Stromal cell of bone marrow (primary cell): ENCODE data around the gene KATNB1.

Experiments used
- DNase-seq: peaks from one replicate; pipeline ENCODE4 v3.0.0-alpha.2; 2012; ENCODE audit warnings: low read depth

Gene KATNB1

GRCh38 chr16:57757883-57758282, 22.3 kb downstream of the KATNB1 start:
- DNase-seq: no peak

DNA sequence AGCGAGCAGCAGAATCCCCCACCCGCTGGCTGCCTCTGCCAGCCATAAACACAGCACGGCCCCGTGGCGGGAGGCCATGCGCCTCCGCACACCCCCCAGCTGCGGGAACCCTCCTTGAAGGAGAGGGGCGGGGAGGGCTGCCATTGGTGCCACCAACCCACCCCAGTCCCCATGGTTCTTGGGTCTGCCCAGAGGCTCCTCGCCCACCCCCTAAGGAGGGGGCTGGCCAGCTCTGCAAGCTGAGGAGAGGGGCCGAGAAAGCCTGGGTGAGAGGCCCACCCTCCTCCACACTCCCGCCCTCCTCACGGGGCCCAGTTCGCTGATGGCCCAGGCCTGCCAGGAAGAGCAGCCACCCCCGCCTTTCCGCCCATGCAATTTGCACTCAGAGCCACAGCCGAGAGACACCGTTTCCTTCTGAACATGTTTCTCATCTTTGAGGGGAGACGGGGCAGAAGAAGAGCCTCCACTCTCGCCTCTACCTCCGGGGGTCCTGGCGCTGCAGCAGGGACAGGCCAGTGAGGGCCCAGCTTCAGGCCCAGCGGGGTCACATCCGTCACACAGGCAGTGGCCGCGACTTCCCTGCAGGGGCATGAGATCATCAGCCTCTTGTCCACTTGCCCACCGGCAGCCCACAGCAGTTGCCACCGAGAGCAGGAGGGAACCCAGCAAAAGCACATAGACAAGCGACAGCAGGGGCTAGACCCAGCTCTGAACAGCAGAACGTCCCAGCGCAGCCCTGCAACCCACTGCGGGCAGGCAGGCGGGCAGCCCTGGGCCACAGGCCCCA, 23.0 kb downstream of the KATNB1 start:
- no peak for DNase-seq

DNA sequence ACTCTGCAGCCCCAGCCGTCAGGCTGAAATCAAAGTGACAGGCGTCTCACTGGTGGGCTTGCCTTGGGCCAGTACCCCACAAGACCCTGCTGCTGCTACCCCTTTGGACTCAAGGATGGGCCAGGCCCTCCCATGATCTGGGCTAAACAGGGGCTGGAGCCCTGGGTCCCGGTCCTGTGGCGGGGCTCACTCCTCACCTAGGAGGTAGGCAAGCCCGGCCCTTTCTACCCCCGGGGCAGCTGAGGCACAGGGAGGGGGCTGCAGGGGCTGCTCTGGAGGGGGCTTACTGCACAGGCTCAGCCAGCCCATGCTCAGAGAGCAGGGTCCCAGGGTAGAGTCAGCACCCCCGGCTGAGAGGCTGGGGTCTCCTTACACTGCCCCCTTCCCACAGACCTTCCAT, 23.6 kb downstream of the KATNB1 start:
- DNase-seq: no peak

DNA sequence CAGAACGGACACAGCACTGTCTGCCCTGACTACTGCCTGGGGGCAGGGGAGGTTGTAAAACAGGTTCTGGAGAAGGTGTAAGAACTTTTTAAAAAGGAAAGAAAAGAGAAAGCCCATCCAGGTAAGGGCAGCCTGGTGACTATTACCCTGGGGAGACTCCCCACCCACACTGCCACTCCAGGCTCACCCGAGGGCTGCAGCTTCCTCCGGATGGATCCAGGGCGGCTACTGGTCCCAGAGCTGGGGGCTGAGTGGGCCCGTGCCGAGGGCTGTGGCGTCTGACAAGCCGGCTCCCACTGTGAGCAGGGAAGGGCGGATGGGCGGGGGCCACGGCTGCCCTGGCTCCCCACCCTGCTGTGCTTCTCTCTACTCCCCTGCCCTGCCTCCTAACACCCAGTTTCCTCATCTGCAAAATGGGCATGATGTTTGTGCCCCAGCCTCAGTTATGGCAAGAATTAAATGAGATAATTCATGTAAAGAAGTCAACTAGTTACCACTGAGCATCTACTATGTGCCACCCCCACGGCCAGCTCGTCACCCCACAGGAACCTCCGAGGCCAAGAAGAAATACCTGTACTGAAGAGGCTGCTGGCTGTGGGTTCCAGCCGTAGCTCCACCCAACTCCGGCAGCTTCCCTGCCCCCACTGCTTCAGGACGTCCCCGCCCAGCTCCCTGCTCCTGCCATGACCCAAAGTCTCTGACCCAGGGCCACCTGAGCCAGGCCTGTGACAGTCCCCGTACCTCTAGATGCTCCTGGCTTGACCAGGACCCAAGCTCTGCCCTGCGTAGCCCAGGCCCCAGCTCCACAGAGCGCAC, 24.2 kb downstream of the KATNB1 start:
- DNase-seq: no peak

DNA sequence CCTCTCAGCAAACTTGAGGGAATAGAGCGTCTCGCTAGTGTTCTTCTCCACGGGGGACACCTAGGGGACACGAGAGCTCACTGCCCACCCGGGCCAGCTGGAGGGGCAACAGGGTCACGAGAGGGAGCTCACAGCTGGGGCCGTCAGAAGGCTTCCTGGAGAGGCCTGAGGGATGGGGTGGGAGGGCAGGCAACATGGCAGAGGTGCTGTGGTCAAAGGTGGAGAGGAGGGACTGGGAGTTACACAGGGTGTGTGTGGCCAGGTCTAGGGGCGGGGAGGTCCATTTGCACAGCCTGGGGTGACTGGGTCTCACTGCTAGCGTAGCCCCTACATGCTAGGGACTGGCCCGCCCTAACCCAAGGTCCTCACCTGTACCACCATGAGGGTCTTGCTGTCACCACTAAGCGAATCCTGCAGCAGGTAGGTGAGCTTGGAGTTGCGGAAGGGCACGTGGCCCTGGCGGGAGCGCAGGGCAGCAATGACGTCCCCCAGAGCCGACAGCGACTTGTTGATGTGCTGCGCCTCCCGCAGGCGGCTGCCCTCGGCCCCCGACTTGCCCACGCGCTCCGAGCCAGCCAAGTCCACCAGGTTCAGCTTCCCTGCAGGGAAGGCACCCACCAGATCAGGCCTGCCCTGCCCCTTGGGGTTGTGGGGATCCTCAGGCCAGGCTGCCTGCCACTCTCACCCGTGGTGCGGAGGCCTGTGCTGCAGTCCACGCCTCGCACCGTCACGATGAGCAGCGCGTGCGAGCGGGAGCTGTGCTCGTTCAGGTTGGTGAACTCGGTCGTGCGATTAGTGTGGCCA, 25.0 kb downstream of the KATNB1 start:
- no peak for DNase-seq

- DNase-seq: no peak
These were observed 25.7 kb downstream of the KATNB1 start for GRCh38 chr16:57761301-57761700.

DNA sequence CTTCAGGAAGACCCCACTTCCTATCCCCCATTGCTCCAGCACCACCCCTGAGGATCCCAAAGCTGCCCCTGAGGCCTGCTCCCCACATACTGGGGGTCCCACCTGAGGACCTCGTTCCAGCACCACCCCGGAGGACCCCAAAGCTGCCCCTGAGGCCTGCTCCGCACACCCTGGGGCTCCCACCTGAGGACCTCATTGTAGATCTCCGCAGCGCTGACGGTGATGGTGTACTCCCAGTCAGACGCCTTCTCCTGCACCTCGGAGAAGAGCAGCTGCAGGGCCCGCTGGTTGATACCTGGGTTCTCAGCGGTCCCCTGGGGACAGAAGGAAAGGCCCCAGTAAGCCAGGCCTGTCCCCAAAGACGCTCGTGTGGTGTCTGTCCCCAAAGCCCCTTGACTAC, 26.4 kb downstream of the KATNB1 start:
- no peak for DNase-seq

DNA sequence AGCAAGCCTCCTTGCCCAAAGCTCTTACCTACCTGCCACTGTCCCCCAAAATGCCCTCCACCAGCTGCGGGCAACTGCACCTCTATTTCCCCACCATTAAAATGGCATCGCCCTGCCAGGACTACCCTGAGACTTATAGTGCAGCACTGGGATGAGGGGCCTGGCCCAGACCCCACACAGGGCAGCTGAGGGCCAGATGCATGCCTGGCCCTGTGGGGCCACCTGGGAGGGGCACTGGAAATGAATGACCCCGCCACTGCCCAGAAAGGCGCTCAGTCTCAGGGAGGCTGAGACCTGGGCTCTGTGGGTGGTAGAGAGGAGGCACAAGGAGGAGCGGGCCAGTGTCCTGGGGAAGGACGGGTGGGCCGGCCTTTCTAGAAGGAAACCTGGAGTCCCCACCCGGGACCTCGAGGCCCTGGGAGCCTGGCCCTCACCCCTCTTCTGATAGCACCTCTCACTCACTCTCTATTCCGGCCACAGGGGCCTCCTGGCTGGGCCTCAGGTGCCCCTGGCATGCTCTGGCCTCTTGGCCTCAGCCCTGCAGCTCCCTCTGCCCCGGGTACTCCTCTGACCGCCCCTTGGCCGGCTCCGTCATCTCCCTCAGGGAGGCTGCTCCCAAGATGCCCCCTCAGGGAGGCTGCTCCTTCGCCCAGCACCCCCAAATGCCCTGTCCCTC, 26.9 kb downstream of the KATNB1 start:
- no peak for DNase-seq

- no peak for DNase-seq
These were observed 27.9 kb downstream of the KATNB1 start for GRCh38 chr16:57763285-57764005.

DNA sequence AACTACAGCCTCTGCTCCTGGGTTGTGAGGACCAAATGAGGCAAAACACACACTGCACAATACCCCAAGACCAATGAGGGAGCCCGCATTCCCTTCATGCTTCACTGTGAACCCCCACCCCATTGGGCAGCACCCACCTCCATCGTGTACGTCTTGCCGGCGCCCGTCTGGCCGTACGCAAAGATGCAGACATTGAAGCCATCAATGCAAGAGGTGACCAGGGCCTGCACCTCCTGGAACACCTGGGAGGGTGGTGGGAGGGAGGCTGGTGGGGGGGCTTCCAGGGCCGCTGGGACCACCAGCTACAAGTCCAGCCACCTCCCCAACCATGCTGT, 28.4 kb downstream of the KATNB1 start:
- no peak for DNase-seq

GRCh38 chr16:57764341-57765159, 29.0 kb downstream of the KATNB1 start:
- DNase-seq: peak; percentile 76

DNA sequence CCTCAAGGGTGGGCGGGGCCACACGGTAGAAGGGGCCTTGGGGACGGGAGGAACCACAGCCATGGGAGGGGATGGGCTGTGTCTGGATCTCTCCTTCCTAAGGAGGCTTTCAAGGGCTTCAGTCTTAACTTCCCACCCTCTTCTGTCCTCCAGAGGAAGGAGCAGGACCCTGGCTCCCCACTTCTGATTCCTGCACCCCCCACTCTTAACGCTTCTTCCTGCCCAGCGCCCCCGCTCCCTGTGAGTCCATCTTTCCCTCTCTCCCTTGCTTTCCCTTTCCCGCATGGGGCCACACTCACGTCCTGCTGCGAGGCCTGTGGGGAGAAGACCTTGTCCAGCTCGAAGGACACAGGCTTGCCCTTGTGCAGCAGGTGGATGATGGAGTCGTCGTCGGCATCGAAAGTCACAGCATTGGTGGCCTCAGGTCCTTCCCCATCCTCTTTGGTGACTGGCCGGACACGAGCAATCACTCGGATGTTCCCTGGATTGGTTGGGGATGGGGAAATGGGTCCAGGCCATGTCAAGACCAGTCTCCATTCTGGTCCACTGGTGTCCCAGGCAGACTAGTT, 29.7 kb downstream of the KATNB1 start:
- no peak for DNase-seq

- DNase-seq: no peak
These were observed 31.3 kb downstream of the KATNB1 start for GRCh38 chr16:57766714-57767348.

DNA sequence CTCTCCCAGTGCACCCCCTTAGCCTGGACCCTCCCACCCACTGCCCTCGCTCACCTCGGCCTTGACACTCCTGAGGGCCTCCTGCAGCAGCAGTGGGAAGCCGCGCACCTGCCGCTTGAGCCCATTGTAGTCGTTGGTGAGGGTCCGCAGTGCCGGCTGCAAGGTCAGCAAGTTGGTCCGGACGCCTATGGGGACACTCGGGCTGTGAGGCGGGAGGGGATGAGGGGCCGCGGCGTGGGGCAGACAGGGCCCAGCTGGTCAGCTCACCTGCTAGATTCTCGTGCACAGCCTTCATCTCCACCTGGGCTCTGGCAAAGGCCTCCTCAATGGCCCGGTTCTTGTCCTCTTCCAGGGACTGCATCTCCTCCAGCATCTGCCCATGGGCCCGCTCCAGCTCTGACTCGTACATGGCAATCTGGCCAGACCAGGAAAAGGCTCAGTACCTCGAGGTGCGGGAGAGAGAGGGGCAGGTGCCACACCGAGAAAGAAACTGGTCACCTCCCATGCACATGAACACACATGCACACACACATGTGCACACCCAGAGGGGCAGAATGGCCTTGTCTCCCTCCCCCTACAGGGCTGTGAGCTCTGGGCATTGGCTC, 34.1 kb downstream of the KATNB1 start:
- DNase-seq: no peak

DNA sequence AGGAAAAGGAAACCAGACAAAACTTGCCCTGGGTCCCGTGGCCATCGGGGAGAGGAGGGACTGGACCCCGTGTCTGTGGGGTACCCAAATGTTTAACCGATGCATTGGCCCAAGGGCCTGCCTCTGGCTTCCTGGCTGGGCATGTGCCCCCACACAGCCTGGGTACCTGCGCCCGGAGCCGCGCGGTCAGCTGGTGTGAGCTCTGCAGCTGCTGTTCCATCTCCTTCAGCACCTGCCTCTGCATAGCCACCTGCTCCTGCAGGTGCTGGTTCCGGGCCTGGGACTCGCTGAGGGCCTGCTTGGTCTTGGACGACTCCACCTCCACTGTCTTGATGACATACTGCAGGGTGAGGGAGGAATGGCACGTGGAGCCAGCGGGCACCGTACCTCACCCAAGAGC, 34.8 kb downstream of the KATNB1 start:
- DNase-seq: no peak

- no peak for DNase-seq
These were observed 35.7 kb downstream of the KATNB1 start for GRCh38 chr16:57771141-57771785.

- DNase-seq: no peak
These were observed 37.4 kb downstream of the KATNB1 start for GRCh38 chr16:57773019-57773418.

DNA sequence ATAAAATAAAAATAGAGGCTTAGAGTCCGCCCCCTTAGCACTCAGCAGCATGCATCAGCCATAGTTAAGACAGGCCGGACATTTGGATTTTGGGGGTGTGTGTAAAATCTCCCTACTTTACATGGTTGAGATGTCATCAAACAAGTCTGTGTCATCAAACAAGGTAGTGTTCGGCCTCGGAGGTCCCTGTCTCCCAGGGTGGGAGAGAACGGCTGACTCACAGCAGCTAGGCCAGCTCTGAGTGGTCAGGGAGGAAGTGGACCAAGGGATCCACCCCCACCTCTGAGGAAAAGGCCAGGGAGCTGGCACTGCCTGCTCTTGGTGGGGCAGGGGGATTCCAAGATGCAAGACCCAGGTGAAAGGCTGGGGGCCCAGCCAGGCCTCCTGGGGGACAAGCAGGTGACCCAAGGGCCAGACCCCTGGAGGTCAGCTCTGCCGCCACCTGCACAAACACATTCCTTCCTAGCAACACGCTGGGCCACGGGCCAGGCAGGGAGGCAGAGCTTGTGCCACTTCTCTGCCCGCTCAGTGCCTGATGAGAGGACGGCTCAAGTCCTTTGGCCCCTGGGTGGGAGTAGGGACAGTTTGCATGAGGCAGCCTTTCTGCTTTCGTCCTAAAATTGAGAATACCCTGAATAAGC, 38.2 kb downstream of the KATNB1 start:
- DNase-seq: no peak
